ENCODE results near the gene PPP1R12A.

DNA sequence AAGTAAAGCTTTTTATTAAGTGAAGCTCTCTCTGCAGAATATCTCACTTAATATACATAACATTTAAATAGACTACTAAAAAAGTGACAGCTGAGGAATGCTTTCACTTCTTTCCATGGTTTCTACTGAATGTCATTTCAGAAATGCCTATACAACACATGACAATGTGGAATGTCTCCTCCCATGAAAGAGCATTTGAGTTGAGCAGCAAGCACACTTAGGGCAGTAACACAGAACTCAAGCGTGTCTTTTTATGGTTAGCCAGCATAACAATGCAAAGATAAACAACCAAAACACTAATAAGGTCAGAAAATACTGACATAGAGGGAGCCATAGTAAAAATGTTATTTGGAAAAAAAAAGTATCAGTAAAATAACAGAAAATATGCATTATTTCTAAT lies 9.4 kb downstream of the PPP1R12A start:
- TF ChIP-seq CTCF (IDR thresholded peaks at IDR 0.05) (no peak), BHLHE40 (IDR thresholded peaks at IDR 0.05; ENCODE audit: low read depth, low read length) (no peak), NFE2L2 (conservative IDR thresholded peaks at IDR 0.05; ENCODE audit: low read length) (no peak), RAD21 (conservative IDR thresholded peaks at IDR 0.05 in 1 of 2, IDR thresholded peaks at IDR 0.05 in 1 of 2) (no peak), MAX (IDR thresholded peaks at IDR 0.05) (no peak), ZC3H11A (IDR thresholded peaks at IDR 0.05) (no peak)
